ENCODE data around the gene FBF1. TPM values are rescaled to one million over a fixed set of nuclear protein-coding genes. Genes with fewer than 3 reads are reported as not detected.

Gene FBF1
- total RNA-seq, 1 experiment from 2014 or later = 9.9 TPM

- no peak for DNase-seq (ENCODE audit: low spot score)
Measured at GRCh38 chr17:75950421-75950820, 9.6 kb upstream of the FBF1 start.

GRCh38 chr17:75945211-75945610, 4.4 kb upstream of the FBF1 start:
- DNase-seq (ENCODE audit: low spot score) = no peak

- DNase-seq (ENCODE audit: low spot score) = no peak
Measured at GRCh38 chr17:75943491-75943890, 2.6 kb upstream of the FBF1 start.

GRCh38 chr17:75942473-75942872, 1.6 kb upstream of the FBF1 start:
- DNase-seq (ENCODE audit: low spot score) = no peak

- no peak for DNase-seq (ENCODE audit: low spot score)
Measured at GRCh38 chr17:75941442-75941819, 589 bp upstream of the FBF1 start.

- no peak for DNase-seq (ENCODE audit: low spot score)
Measured at GRCh38 chr17:75937652-75938051, 3.2 kb downstream of the FBF1 start.

GRCh38 chr17:75933808-75934207, 7.0 kb downstream of the FBF1 start:
- no peak for DNase-seq (ENCODE audit: low spot score)

- no peak for DNase-seq (ENCODE audit: low spot score)
Measured at GRCh38 chr17:75932852-75933251, 8.0 kb downstream of the FBF1 start.

GRCh38 chr17:75931062-75931461, 9.8 kb downstream of the FBF1 start:
- DNase-seq (ENCODE audit: low spot score) = no peak

- DNase-seq (ENCODE audit: low spot score) = no peak
Measured at GRCh38 chr17:75927286-75927922, 13.4 kb downstream of the FBF1 start.

- no peak for DNase-seq (ENCODE audit: low spot score)
Measured at GRCh38 chr17:75926456-75926855, 14.4 kb downstream of the FBF1 start.

- DNase-seq (ENCODE audit: low spot score) = no peak
Measured at GRCh38 chr17:75925912-75926311, 14.9 kb downstream of the FBF1 start.

- no peak for DNase-seq (ENCODE audit: low spot score)
Measured at GRCh38 chr17:75925103-75925502, 15.7 kb downstream of the FBF1 start.

GRCh38 chr17:75922963-75923874, 17.6 kb downstream of the FBF1 start:
- no peak for DNase-seq (ENCODE audit: low spot score)

GRCh38 chr17:75922173-75922961, 18.5 kb downstream of the FBF1 start:
- no peak for DNase-seq (ENCODE audit: low spot score)

GRCh38 chr17:75921596-75921995, 19.2 kb downstream of the FBF1 start:
- DNase-seq (ENCODE audit: low spot score) = no peak

- DNase-seq (ENCODE audit: low spot score) = no peak
Measured at GRCh38 chr17:75920045-75920560, 20.7 kb downstream of the FBF1 start.

GRCh38 chr17:75919611-75920010, 21.2 kb downstream of the FBF1 start:
- DNase-seq (ENCODE audit: low spot score) = no peak

GRCh38 chr17:75917917-75918445, 22.9 kb downstream of the FBF1 start:
- no peak for DNase-seq (ENCODE audit: low spot score)

GRCh38 chr17:75917141-75917916, 23.5 kb downstream of the FBF1 start:
- no peak for DNase-seq (ENCODE audit: low spot score)

- no peak for DNase-seq (ENCODE audit: low spot score)
Measured at GRCh38 chr17:75915268-75915667, 25.6 kb downstream of the FBF1 start.
